Measurements from ENCODE around the gene MYH9. TPM values are rescaled to one million over a fixed set of nuclear protein-coding genes. Genes with fewer than 3 reads are reported as not detected.
A peak's percentile ranks its signal among the peaks of the same experiment; 100 is the strongest.

The MYH9 gene
- total RNA-seq (100 to 1,000 TPM; 123 to 150 TPM), polyA plus RNA-seq (10 to 100 TPM; 32.3 to 74.1 TPM)

- Histone ChIP-seq H3K4me1 (ENCODE audit: control insufficient read depth in 4 of 4, insufficient read depth in 4 of 4, low read length in 3 of 4) (peaks cover 1 to 29% (median 20%) of the 10 kb centered on the region in 4 donors), H3K27ac (ENCODE audit: low read depth in 1 of 2, low read length in 2 of 2) (peak within 1 kb of the TSS; percentile 93 to 100), H3K27me3 (ENCODE audit: control insufficient read depth in 4 of 4, insufficient read depth in 4 of 4, low read length in 3 of 4) (no peaks in the 10 kb centered on the region), H3K9ac (ENCODE audit: low read depth in 1 of 2, low read length in 2 of 2) (peak within 1 kb of the TSS; percentile 87 to 97), H3K9me3 (ENCODE audit: control insufficient read depth in 4 of 4, low read length in 3 of 4) (no peaks in the 10 kb centered on the region), H3K4me3 (ENCODE audit: low read depth in 1 of 3, low read length in 3 of 3) (peak within 1 kb of the TSS; percentile 82 to 100 (median 91)), H3K36me3 (ENCODE audit: control insufficient read depth in 4 of 4, insufficient read depth in 3 of 4, low read depth in 1 of 4, low read length in 3 of 4) (no peaks in the 10 kb centered on the region)
- DNase-seq (ENCODE audit: low spot score) = peak; percentile 100
- 4% methylated on average over 52 of the region's 52 CpGs for WGBS
- TF ChIP-seq SP1 (IDR thresholded peaks at IDR 0.05) = peak; percentile 98
- TF ChIP-seq, protein P1, sequence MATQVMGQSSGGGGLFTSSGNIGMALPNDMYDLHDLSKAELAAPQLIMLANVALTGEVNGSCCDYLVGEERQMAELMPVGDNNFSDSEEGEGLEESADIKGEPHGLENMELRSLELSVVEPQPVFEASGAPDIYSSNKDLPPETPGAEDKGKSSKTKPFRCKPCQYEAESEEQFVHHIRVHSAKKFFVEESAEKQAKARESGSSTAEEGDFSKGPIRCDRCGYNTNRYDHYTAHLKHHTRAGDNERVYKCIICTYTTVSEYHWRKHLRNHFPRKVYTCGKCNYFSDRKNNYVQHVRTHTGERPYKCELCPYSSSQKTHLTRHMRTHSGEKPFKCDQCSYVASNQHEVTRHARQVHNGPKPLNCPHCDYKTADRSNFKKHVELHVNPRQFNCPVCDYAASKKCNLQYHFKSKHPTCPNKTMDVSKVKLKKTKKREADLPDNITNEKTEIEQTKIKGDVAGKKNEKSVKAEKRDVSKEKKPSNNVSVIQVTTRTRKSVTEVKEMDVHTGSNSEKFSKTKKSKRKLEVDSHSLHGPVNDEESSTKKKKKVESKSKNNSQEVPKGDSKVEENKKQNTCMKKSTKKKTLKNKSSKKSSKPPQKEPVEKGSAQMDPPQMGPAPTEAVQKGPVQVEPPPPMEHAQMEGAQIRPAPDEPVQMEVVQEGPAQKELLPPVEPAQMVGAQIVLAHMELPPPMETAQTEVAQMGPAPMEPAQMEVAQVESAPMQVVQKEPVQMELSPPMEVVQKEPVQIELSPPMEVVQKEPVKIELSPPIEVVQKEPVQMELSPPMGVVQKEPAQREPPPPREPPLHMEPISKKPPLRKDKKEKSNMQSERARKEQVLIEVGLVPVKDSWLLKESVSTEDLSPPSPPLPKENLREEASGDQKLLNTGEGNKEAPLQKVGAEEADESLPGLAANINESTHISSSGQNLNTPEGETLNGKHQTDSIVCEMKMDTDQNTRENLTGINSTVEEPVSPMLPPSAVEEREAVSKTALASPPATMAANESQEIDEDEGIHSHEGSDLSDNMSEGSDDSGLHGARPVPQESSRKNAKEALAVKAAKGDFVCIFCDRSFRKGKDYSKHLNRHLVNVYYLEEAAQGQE (IDR thresholded peaks at IDR 0.05) = peak; percentile 77
- no peak for TF ChIP-seq HNF4G (IDR thresholded peaks at IDR 0.05)
- TF ChIP-seq HNF4A (conservative IDR thresholded peaks at IDR 0.05) = peak; percentile 42 to 46
- TF ChIP-seq RAD21 (IDR thresholded peaks at IDR 0.05) = peak; percentile 36 to 45
- TF ChIP-seq GABPA (IDR thresholded peaks at IDR 0.05 in 1 of 2, conservative IDR thresholded peaks at IDR 0.05 in 1 of 2) = peak; percentile 79 to 92
- TF ChIP-seq, protein P2, sequence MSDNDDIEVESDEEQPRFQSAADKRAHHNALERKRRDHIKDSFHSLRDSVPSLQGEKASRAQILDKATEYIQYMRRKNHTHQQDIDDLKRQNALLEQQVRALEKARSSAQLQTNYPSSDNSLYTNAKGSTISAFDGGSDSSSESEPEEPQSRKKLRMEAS (IDR thresholded peaks at IDR 0.05) = no peak
- peak; percentile 73 for TF ChIP-seq YY1 (IDR thresholded peaks at IDR 0.05)
- no peak for TF ChIP-seq FOXA2 (IDR thresholded peaks at IDR 0.05)
- peak in 1 of 2 donors; percentile 55 for TF ChIP-seq JUND (IDR thresholded peaks at IDR 0.05)
- peak; percentile 31 to 32 for TF ChIP-seq RXRA (IDR thresholded peaks at IDR 0.05)
- peak; percentile 76 for TF ChIP-seq TAF1 (conservative IDR thresholded peaks at IDR 0.05)
- TF ChIP-seq, protein P3, sequence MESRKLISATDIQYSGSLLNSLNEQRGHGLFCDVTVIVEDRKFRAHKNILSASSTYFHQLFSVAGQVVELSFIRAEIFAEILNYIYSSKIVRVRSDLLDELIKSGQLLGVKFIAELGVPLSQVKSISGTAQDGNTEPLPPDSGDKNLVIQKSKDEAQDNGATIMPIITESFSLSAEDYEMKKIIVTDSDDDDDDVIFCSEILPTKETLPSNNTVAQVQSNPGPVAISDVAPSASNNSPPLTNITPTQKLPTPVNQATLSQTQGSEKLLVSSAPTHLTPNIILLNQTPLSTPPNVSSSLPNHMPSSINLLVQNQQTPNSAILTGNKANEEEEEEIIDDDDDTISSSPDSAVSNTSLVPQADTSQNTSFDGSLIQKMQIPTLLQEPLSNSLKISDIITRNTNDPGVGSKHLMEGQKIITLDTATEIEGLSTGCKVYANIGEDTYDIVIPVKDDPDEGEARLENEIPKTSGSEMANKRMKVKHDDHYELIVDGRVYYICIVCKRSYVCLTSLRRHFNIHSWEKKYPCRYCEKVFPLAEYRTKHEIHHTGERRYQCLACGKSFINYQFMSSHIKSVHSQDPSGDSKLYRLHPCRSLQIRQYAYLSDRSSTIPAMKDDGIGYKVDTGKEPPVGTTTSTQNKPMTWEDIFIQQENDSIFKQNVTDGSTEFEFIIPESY (IDR thresholded peaks at IDR 0.05) = no peak
- peak; percentile 65 for TF ChIP-seq NR2F2 (IDR thresholded peaks at IDR 0.05)
- TF ChIP-seq, protein P4, sequence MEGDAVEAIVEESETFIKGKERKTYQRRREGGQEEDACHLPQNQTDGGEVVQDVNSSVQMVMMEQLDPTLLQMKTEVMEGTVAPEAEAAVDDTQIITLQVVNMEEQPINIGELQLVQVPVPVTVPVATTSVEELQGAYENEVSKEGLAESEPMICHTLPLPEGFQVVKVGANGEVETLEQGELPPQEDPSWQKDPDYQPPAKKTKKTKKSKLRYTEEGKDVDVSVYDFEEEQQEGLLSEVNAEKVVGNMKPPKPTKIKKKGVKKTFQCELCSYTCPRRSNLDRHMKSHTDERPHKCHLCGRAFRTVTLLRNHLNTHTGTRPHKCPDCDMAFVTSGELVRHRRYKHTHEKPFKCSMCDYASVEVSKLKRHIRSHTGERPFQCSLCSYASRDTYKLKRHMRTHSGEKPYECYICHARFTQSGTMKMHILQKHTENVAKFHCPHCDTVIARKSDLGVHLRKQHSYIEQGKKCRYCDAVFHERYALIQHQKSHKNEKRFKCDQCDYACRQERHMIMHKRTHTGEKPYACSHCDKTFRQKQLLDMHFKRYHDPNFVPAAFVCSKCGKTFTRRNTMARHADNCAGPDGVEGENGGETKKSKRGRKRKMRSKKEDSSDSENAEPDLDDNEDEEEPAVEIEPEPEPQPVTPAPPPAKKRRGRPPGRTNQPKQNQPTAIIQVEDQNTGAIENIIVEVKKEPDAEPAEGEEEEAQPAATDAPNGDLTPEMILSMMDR (IDR thresholded peaks at IDR 0.05; ENCODE audit: low read depth, low read length, missing input control) = no peak
- no peak for TF ChIP-seq ATF3 (IDR thresholded peaks at IDR 0.05)
- TF ChIP-seq FOXA1 (IDR thresholded peaks at IDR 0.05) = peak; percentile 26
- TF ChIP-seq EGR1 (IDR thresholded peaks at IDR 0.05; ENCODE audit: low read depth in 2 of 2) = peak; percentile 29 to 59
These were observed at the start of gene MYH9 for GRCh38 chr22:36387959-36388726. TSS of gene MYH9 (minus strand) at chr22:36387967. CDS start at chr22:36349236, 38,731 bp downstream.
